Mucosa of stomach (tissue), 1 donor: ENCODE measurements around the gene TCHHL1.
"Not testable (repeated sequence)": the region's sequence is repeated elsewhere in the genome, so short reads cannot be mapped to it uniquely, and the experiment has no call there.

ENCODE experiments used
- H3K27me3 ChIP-seq: one replicate; pipeline ENCODE4 v1.7.0; 2013; ENCODE audit warnings: mild to moderate bottlenecking, low read length; ENCODE audit not compliant: control insufficient read depth, insufficient read depth
- H3K36me3 ChIP-seq: one replicate; pipeline ENCODE4 v1.7.0; 2013; ENCODE audit warnings: low read length; ENCODE audit not compliant: control insufficient read depth, insufficient read depth
- H3K4me1 ChIP-seq: one replicate; pipeline ENCODE4 v1.7.0; 2013; ENCODE audit warnings: mild to moderate bottlenecking, low read length; ENCODE audit not compliant: control insufficient read depth, insufficient read depth
- H3K4me3 ChIP-seq: one replicate; pipeline ENCODE4 v1.7.0; 2013; ENCODE audit warnings: low read length
- H3K9ac ChIP-seq: one replicate; pipeline ENCODE4 v1.7.0; 2013; ENCODE audit warnings: mild to moderate bottlenecking, low read length, moderate library complexity
- H3K9me3 ChIP-seq: one replicate; pipeline ENCODE4 v1.7.0; 2013; ENCODE audit warnings: mild to moderate bottlenecking, low read length, moderate library complexity; ENCODE audit not compliant: control insufficient read depth
- donor health status: Pancreatic carcinoma.

The TCHHL1 gene

DNA sequence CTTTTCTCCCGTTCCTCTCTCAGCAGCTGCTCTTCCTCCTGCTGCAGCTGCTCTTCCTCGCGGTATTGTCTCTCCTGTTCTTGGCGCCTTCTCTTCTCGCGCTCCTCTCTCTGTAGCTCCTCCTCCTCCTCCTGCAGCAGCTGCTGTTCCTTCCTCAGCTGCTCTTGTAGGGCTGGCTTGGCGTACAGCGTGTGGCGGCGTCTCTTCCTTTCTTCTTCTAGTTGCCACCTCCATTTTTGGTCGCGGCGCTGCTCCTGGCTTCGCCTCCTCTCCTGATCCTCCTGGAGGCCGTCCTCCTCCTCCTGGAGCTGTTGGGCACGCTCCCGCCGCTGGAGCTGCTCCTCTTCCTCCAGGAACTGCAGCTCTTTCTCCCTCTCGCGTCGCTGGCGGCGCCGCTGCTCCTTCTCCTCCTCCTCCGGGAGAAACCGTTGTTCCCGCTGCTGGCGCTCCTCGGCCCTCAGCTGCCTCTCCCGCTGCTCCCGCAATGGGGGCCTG is 21.5 kb upstream of the TCHHL1 start:
- Histone ChIP-seq H3K36me3 (no peaks in the 10 kb centered on the region), H3K4me3 (peak overlapping the region; percentile 31), H3K9ac (no peak overlapping the region), H3K9me3 (no peaks in the 10 kb centered on the region), H3K4me1 (peaks cover 45% of the 10 kb centered on the region), H3K27me3 (peaks cover 98% of the 10 kb centered on the region)

DNA sequence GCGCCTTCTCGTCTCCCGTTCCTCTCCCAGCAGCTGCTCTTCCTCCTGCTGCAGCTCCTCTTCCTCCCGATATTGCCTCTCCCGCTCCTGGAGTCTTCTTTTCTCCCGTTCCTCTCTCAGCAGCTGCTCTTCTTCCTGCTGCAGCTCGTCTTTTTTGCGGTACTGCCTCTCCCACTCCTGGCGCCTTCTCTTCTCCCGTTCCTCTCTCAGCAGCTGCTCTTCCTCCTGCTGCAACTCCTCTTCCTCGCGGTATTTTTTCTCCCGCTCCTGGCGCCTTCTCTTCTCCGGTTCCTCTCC is 21.1 kb upstream of the TCHHL1 start:
- no peaks in the 10 kb centered on the region for H3K36me3 ChIP-seq
- peaks cover 45% of the 10 kb centered on the region for H3K4me1 ChIP-seq
- H3K27me3 ChIP-seq: peaks cover 98% of the 10 kb centered on the region
- no peak overlapping the region for H3K4me3 ChIP-seq
- no peaks in the 10 kb centered on the region for H3K9me3 ChIP-seq
- H3K9ac ChIP-seq: no peak overlapping the region

DNA sequence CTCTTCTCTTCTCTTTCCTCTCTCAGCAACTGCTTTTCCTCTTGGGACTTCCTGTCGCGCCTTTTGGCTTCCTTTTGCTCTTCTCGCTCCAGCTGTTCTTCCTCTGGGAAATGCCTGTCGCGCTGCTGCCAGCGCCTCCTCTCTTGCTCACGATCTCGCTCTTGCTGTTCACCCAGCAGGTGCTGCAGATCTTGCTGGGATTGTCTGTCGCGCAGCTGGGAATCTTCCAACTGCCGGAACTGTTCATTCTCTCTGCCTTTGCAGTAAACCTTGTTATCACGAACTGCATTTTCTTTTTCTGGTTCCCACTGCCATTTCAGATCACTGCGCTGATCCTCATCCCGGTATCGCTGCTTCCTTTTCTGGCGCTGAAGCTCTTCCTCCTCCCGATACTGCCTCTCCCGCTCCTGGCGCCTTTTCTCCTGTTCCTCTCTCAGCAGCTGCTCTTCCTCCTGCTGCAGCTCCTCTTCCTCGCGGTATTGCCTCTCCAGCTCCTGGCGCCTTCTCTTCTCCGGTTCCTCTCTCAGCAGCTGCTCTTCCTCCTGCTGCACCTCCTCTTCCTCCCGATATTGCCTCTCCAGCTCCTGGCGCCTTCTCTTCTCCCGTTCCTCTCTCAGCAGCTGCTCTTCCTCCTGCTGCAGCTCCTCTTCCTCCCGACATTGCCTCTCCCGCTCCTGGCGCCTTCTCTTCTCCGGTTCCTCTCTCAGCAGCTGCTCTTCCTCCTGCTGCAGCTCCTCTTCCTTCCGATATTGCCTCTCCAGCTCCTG is 20.6 kb upstream of the TCHHL1 start:
- H3K4me3 ChIP-seq: no peak overlapping the region
- H3K27me3 ChIP-seq: peaks cover 97% of the 10 kb centered on the region
- no peak overlapping the region for H3K9ac ChIP-seq
- H3K36me3 ChIP-seq: no peaks in the 10 kb centered on the region
- H3K9me3 ChIP-seq: no peaks in the 10 kb centered on the region
- H3K4me1 ChIP-seq: peaks cover 45% of the 10 kb centered on the region

DNA sequence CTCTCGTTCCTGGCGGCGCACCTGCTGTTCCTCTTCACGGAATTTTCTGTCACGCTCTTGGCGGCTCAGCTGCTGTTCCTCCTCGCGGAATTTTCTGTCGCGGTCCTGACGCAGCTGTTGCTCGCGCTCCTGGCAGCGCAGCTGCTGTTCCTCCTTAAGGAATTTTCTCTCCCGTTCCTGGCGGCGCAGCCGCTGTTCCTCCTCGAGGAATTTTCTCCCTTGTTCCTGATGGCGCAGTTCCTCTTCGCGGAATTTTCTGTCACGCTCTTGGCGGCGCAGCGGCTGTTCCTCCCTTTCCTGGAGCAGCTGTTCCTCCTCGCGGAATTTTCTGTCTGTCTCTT is 20.0 kb upstream of the TCHHL1 start:
- Histone ChIP-seq H3K27me3 (peaks cover 96% of the 10 kb centered on the region), H3K9me3 (no peaks in the 10 kb centered on the region)

DNA sequence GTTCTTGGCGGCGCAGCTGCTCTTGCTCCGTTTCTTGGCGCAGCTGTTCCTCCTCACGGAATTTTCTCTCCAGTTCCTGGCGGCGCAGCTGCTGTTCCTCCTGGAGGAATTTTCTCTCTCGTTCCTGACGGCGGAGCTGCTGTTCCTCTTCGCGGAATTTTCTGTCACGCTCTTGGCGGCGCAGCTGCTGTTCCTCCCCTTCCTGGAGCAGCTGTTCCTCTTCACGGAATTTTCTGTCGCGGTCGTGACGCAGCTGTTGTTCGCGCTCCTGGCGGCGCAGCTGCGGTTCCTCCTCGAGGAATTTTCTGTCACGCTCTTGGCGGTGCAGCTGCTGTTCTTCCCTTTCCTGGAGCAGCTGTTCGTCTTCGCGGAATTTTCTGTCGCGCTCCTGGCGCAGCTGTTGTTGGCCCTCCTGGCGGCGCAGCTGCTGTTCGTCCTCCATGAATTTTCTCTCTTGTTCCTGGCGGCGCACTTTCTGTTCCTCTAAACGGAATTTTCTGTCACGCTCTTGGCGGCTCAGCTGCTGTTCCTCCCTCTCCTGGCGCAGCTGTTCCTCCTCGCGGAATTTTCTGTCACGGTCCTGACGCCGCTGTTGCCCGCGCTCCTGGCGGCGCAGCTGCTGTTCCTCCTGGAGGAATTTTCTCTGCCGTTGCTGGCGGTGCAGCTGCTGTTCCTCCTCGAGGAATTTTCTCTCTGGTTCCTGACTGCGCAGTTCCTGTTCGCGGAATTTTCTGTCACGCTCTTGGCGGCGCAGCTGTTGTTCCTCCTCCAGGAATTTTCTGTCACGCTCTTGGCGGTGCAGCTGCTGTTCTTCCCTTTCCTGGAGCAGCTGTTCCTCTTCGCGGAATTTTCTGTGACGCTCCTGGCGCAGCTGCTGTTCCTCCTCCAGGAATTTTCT is 19.4 kb upstream of the TCHHL1 start:
- H3K9me3 ChIP-seq: no peaks in the 10 kb centered on the region
- no peak overlapping the region for H3K9ac ChIP-seq
- no peaks in the 10 kb centered on the region for H3K36me3 ChIP-seq
- H3K4me1 ChIP-seq: peaks cover 45% of the 10 kb centered on the region
- H3K4me3 ChIP-seq: no peak overlapping the region
- peaks cover 96% of the 10 kb centered on the region for H3K27me3 ChIP-seq

More for the DNA sequence above, 20.0 kb upstream of the TCHHL1 start:
- Histone ChIP-seq H3K9ac (no peak overlapping the region), H3K4me1 (peaks cover 45% of the 10 kb centered on the region), H3K36me3 (no peaks in the 10 kb centered on the region), H3K4me3 (no peak overlapping the region)

DNA sequence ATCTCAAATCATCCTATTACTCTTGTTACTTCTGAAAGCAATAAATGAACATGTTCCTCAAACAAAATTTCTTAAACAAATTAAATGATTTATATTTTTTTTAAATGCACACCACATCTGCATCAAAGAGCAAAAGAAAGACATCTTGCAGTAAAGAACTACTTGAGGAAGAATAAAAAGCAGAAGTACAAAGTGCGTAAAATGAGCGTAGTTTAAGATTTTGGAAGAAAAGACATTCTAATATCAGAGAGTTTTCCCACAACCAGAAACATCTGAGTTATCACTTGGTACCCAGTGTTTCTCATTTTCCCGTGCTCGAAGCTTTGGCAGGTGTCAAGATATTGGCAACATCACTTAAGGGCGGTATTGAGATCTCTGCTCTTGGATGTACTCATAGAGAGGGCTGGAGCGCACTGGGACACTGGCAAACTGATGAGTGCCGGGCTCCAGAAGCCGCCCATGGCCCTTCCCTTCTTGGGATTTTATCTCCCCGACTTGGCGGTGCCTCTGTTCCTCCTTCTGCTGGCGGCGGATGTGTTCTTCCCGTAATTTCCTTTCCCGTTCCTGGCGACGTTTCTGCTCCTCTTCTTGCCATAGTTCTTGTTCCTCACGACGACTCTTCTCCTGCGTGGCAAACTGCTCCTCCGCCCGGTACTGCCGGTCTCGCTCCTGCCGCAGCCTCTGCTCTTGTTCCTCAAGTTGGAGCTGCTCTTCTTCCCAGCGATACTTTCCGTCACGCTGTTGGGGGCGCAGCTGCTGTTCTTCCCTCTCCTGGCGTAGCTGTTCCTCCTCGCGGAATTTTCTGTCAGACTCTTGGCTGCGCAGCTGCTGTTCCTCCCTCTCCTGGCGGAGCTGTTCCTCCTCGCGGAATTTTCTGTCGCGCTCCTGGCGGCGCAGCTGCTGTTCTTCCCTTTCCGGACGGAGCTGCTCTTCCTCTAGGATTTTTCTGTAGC is 18.4 kb upstream of the TCHHL1 start:
- Histone ChIP-seq H3K4me3 (no peak overlapping the region), H3K27me3 (peaks cover 87% of the 10 kb centered on the region), H3K9ac (no peak overlapping the region), H3K36me3 (no peaks in the 10 kb centered on the region), H3K4me1 (peaks cover 39% of the 10 kb centered on the region), H3K9me3 (no peaks in the 10 kb centered on the region)

DNA sequence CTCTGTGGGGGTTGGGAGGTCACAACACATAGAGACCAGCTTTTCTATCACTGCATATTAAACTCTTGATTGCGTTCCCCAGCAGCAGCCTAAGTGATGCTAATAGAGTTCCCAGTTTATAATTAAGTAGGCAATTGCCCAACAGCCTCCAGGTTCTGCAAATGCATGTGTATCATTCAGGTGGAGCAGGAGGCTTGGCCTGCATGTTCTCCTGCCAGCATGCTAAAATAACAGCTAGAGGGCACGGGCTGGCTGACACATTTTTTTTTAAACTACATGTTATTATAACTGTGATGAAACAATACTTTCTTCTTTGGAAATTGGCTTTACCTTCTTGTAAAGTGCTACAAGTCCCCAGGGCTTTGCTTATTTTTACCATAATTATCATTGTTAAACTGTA is 16.0 kb upstream of the TCHHL1 start:
- Histone ChIP-seq H3K9me3 (no peaks in the 10 kb centered on the region), H3K9ac (no peak overlapping the region), H3K4me1 (peaks cover 17% of the 10 kb centered on the region), H3K4me3 (no peak overlapping the region), H3K27me3 (peaks cover 64% of the 10 kb centered on the region), H3K36me3 (no peaks in the 10 kb centered on the region)

DNA sequence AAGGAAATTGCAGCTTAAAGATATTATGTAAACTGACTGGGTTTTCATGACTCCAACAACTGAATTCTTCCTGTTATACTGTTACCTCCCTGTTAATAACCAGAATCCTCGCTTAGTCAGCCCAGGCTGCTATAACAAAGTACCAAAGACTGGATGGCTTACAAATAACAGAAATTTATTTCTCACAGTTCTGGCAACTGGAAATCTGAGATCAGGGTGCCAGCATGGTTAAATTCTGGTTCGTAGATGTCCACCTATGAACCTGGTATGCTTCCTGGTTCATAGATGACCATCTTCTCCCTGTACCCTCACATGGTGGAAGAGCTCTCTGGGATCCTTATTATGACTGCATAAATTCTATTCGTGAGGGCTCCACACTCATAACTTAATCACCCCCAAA is 8.1 kb upstream of the TCHHL1 start:
- Histone ChIP-seq H3K4me1 (no peaks in the 10 kb centered on the region), H3K27me3 (no peaks in the 10 kb centered on the region), H3K36me3 (no peaks in the 10 kb centered on the region), H3K9me3 (no peaks in the 10 kb centered on the region), H3K9ac (no peak overlapping the region), H3K4me3 (no peak overlapping the region)

DNA sequence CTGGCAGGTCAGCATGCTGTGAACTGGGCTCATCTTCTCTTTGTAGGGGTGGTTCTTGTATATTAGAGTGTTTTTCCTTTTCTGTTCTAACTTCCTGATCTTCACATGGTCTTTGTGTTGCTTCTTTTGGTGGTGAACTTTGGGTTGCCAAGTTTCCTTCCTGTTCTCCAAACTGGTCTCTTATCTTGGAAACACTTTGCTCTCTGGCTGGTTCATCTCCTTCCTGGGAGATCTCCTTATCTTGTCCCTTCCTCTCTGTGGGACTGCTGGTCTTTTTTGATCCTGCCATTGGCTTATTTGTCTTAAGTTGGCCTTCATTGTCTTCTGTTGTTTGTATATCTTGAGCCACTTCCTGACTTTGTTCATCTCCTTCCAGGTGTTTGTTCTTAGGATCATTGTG is 2.1 kb downstream of the TCHHL1 start:
- H3K9ac ChIP-seq: no peak overlapping the region
- H3K9me3 ChIP-seq: no peaks in the 10 kb centered on the region
- H3K27me3 ChIP-seq: peaks cover 7% of the 10 kb centered on the region
- no peak overlapping the region for H3K4me3 ChIP-seq
- H3K4me1 ChIP-seq: no peaks in the 10 kb centered on the region
- H3K36me3 ChIP-seq: no peaks in the 10 kb centered on the region

DNA sequence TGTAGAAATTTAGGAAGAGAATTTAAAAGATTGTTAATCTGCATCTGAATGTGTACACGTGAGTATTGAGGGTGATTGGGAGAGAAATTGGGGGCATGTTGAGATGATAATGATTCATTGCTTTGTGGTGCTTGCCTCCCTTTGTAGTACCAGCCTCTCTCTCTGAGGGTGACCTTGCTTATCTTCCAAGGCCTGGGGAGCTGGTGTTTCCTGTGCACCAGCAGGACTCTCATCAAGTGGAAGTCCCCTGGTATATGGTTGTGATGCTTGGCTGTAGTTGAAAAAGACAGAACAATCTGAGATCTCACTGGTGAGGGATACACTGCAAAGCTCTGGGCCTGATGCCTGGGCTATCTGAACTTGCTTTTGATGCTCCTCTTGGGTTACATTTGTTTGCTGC is 4.0 kb downstream of the TCHHL1 start:
- H3K4me1 ChIP-seq: no peaks in the 10 kb centered on the region
- H3K27me3 ChIP-seq: peaks cover 7% of the 10 kb centered on the region
- no peak overlapping the region for H3K4me3 ChIP-seq
- H3K9me3 ChIP-seq: no peaks in the 10 kb centered on the region
- H3K9ac ChIP-seq: no peak overlapping the region
- no peaks in the 10 kb centered on the region for H3K36me3 ChIP-seq

DNA sequence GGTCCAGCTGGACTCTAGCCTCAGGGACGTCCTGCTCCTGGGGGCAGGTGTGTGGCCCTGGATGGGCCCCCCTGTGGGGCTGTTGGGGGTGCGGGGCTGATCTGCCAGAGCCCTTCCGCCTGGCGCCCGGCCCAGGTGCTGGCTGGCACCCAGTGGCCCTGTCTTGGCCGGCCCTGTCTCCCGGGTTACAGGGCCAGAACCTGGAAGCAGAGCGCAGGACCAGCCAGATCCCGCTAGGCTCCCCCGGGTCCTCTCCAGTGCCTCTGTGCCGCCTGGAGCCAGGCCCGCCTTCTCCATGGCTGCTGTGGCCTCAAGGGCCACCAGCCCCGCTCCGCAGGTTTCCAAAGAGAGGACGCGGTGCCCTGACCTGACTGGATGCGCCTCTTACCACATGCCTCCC is 7.8 kb downstream of the TCHHL1 start:
- not testable (repeated sequence) for H3K9me3 ChIP-seq, H3K9ac ChIP-seq, H3K4me1 ChIP-seq, H3K4me3 ChIP-seq, H3K36me3 ChIP-seq, H3K27me3 ChIP-seq

DNA sequence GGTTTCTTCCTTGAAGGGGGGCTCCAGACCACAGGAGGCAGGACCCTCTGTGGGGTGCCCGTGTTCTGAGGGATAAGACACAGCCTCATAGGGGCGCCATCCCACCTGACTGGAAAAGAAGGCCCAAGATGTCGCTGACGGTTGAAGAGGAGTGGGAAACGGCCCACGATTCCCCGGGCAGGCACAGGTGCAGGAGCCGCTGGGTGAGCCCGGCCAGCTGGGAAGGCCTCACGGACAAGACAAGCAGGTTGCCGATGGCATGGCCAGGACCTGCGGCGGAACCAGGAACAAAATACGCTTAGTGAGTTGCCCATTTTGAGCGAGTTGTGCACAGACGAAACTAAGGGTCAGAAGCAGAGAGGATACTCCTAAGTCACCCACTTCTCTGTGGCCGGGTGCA is 8.4 kb downstream of the TCHHL1 start:
- not testable (repeated sequence) for H3K9me3 ChIP-seq, H3K27me3 ChIP-seq, H3K9ac ChIP-seq, H3K4me3 ChIP-seq, H3K4me1 ChIP-seq, H3K36me3 ChIP-seq
